Endodermal cell (in vitro differentiated cells): Measurements from ENCODE around the gene REC114. TPM values are rescaled to one million over a fixed set of nuclear protein-coding genes. Genes with fewer than 3 reads are reported as not detected.
A peak's percentile ranks its signal among the peaks of the same experiment; 100 is the strongest.

ENCODE experiments used
- DNase-seq: peaks from one replicate; pipeline ENCODE4 v3.0.0-alpha.2; 2017
- H3K27ac ChIP-seq: 2 replicates; pipeline ENCODE4 v1.5.1; 2013; ENCODE audit warnings: mild to moderate bottlenecking, low read depth, low read length, moderate library complexity
- H3K27me3 ChIP-seq: 2 replicates; pipeline ENCODE4 v1.6.1; 2013; ENCODE audit warnings: mild to moderate bottlenecking, low read length, moderate library complexity; ENCODE audit not compliant: insufficient read depth, control insufficient read depth, poor library complexity, severe bottlenecking
- H3K36me3 ChIP-seq: 2 replicates; pipeline ENCODE4 v1.7.0; 2013; ENCODE audit warnings: mild to moderate bottlenecking, low read length, moderate library complexity; ENCODE audit not compliant: control insufficient read depth, insufficient read depth
- H3K4me1 ChIP-seq: one replicate; pipeline ENCODE4 v1.7.0; 2013; ENCODE audit warnings: low read length; ENCODE audit not compliant: control insufficient read depth, insufficient read depth
- H3K4me3 ChIP-seq: 2 replicates; pipeline ENCODE4 v1.5.1; 2013; ENCODE audit warnings: mild to moderate bottlenecking, low read length, moderate library complexity
- H3K9ac ChIP-seq: 2 replicates; pipeline ENCODE4 v1.6.1; 2013; ENCODE audit warnings: mild to moderate bottlenecking, low read length, moderate library complexity; ENCODE audit not compliant: poor library complexity, severe bottlenecking; ENCODE audit errors: extremely low read depth
- H3K9me3 ChIP-seq: 2 replicates; pipeline ENCODE4 v1.6.1; 2013; ENCODE audit warnings: mild to moderate bottlenecking, low read length, moderate library complexity; ENCODE audit not compliant: control insufficient read depth
- H3K27ac Mint-ChIP-seq: 2 replicates; pipeline ENCODE4 v1.8.0; 2020; ENCODE audit warnings: mixed read lengths
- H3K27me3 Mint-ChIP-seq: 2 replicates; pipeline ENCODE4 v1.8.0; 2021; ENCODE audit warnings: mild to moderate bottlenecking, mixed read lengths; ENCODE audit not compliant: insufficient read depth
- H3K36me3 Mint-ChIP-seq: 2 replicates; pipeline ENCODE4 v1.8.0; 2020; ENCODE audit warnings: low read depth, mixed read lengths
- H3K4me1 Mint-ChIP-seq: 2 replicates; pipeline ENCODE4 v1.8.0; 2020; ENCODE audit warnings: mixed read lengths
- H3K4me3 Mint-ChIP-seq: 2 replicates; pipeline ENCODE4 v1.8.0; 2020; ENCODE audit warnings: mild to moderate bottlenecking, moderate library complexity, mixed read lengths
- H3K9me3 Mint-ChIP-seq: 2 replicates; pipeline ENCODE4 v1.8.0; 2020; ENCODE audit warnings: mild to moderate bottlenecking, mixed read lengths
- CTCF ChIP-seq: fragments of 200-600 bp; sonication (generic); conservative IDR thresholded peaks from 2 replicates; pipeline ENCODE4 v1.5.0; 2021; ENCODE audit warnings: antibody characterized with exemption, mild to moderate bottlenecking
- WGBS, 2 experiments: methylation state at CpG; one replicate each; pipeline versions ENCODE4 v1.1.5 to v1.1.7; 2013; ENCODE audit warnings: missing lambda C conversion rate in 2 of 2, mixed read lengths in 1 of 2; ENCODE audit not compliant: insufficient coverage in 1 of 2, insufficient read length in 1 of 2; 5-methylcytosine and 5-hydroxymethylcytosine counted together
- total RNA-seq, 2 donors: library from RNA; stranded (reverse); fragmentation: NEBNext Ultra II Directional in 1 of 2; extraction: Animal tissue kit (Norgen Biotek cat#: 25700) in 1 of 2; gene quantifications; 2 replicates in 1 of 2; 3 replicates in 1 of 2; pipeline ENCODE4 v1.2.1, GENCODE V29; 2021

REC114 gene
- total RNA-seq, 2 donors from 2014 or later = not detected

DNA sequence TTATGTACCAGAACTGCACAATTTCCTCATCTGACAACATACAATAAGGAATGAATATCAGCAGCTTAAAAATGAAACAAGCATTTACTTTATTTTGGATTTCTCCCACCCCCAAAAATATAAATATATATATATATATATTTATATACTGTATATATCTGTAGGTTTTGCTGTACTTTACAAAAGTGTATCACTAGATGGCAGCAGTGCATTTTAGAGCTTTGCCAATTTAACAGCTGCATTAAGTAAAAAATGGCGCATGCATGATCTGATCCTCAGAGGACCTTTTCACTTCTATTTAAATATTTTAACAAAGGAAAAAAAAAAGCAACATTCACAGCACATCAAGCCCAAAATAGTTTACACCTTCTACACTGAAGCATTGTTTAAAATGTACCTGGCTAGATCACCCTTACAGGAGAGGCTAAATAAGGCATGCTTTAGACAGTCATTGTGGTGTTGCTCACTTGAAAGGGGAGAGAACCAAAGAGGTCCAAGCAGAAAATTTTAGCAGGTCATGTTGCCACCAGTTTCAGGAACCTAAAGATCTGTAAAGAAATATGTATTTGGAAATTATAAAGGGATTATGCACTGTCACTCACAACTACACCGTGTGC, 117.6 kb downstream of the REC114 start:
- Mint-ChIP-seq H3K36me3 (peaks cover 49% of the 10 kb centered on the region), H3K27ac (peak overlapping the region; percentile 74), H3K4me1 (no peaks in the 10 kb centered on the region), H3K9me3 (no peaks in the 10 kb centered on the region), H3K27me3 (no peaks in the 10 kb centered on the region), H3K4me3 (no peak overlapping the region)
- Histone ChIP-seq H3K36me3 (peaks cover 89% of the 10 kb centered on the region), H3K4me3 (no peak overlapping the region), H3K27me3 (no peaks in the 10 kb centered on the region), H3K4me1 (no peaks in the 10 kb centered on the region), H3K9ac (no peak overlapping the region), H3K27ac (no peak overlapping the region), H3K9me3 (no peaks in the 10 kb centered on the region)
- peak; percentile 72 for TF ChIP-seq CTCF
- DNase-seq = no peak
- WGBS, 2 experiments = 91 to 92% methylated on average over 1 to 2 of the region's 2 CpGs

DNA sequence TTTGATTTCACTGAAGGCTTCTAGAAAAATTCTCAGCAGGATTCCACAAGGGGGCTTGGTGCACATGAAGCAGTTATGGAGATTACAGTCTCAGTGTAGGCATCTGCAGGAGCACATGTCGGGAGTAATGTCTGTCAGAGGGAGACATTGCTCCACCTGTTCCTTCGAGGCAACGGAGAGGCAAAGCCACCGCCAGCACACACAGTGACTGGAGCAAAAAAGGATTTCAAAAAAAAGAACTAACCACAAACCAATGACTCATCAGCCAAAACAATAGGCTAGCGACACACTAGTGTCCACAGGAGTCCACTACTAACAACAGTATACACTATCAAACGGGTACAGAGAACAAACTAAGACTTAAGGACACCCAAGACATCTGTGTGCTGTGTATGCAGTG, 121.3 kb downstream of the REC114 start:
- WGBS, 2 experiments = 84% methylated on average over 6 of the region's 6 CpGs; no CpG with 5 or more reads in 1 of the 2 experiments
- Mint-ChIP-seq H3K9me3 (no peaks in the 10 kb centered on the region), H3K27ac (peak overlapping the region; percentile 22)

DNA sequence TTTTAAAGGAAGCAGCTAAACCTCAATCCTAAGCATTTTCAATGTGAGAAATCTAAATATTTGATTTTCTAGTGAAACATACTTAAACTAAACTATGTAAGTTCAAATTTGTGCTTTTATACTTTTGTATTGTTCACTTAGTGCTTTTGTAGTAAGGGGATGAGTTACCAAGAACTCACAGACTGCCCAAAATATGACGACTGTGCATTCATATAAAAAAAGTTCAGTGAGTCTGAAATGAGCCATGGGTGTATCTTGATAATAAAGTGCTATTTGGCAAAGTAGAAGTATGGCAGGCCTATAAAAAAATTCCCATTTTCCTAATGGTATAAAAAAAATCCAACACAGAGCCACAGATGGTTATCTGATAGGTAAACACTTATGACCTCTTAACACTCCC, 124.1 kb downstream of the REC114 start:
- Histone ChIP-seq H3K4me3 (no peak overlapping the region), H3K27me3 (no peaks in the 10 kb centered on the region), H3K9ac (no peak overlapping the region), H3K36me3 (peaks cover 89% of the 10 kb centered on the region), H3K9me3 (no peaks in the 10 kb centered on the region), H3K27ac (no peak overlapping the region), H3K4me1 (no peaks in the 10 kb centered on the region)
- 100% methylated on average over 1 of the region's 1 CpG for WGBS, 2 experiments
- no peak for DNase-seq
- peaks cover 1% of the 10 kb centered on the region for H3K4me1 Mint-ChIP-seq
- H3K4me3 Mint-ChIP-seq = no peak overlapping the region
- peaks cover 69% of the 10 kb centered on the region for H3K36me3 Mint-ChIP-seq
- H3K27me3 Mint-ChIP-seq = no peaks in the 10 kb centered on the region
- no peaks in the 10 kb centered on the region for H3K9me3 Mint-ChIP-seq
- no peak for TF ChIP-seq CTCF
- H3K27ac Mint-ChIP-seq = no peak overlapping the region

More for the DNA sequence above, 121.3 kb downstream of the REC114 start:
- Histone ChIP-seq H3K36me3 (peaks cover 89% of the 10 kb centered on the region), H3K4me1 (no peaks in the 10 kb centered on the region), H3K9me3 (no peaks in the 10 kb centered on the region), H3K27ac (no peak overlapping the region), H3K9ac (no peak overlapping the region), H3K27me3 (no peaks in the 10 kb centered on the region), H3K4me3 (no peak overlapping the region)
- no peaks in the 10 kb centered on the region for H3K4me1 Mint-ChIP-seq
- H3K4me3 Mint-ChIP-seq = no peak overlapping the region
- no peak for TF ChIP-seq CTCF
- H3K27me3 Mint-ChIP-seq = no peaks in the 10 kb centered on the region
- no peak for DNase-seq
- H3K36me3 Mint-ChIP-seq = peaks cover 54% of the 10 kb centered on the region
